ENCODE data around the gene ZNF169. TPM values are rescaled to one million over a fixed set of nuclear protein-coding genes. Genes with fewer than 3 reads are reported as not detected.
"Not testable (repeated sequence)": the region's sequence is repeated elsewhere in the genome, so short reads cannot be mapped to it uniquely, and the experiment has no call there.

ZNF169 gene
- total RNA-seq, 1 donor from 2014 or later: 10.0 TPM

DNA sequence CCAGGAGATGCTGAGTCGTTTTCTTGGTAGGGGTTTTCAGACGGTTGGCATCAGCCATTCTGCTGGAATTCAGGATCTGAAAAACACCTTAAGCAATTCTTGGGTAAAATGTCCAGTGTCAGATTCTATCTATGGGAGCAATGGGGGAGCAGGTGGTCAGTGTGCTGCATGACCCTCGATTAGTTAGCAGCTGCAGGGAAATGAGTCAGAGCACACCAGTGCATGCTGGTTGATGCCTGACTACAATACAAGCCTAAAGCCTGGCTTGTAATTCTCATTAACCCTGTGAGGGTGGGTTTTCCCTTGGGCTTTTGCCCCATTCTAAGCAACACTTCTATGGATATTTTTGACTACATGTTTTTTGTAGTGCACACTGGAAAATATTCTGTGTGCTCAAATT lies 89.7 kb downstream of the ZNF169 start:
- DNase-seq: not testable (repeated sequence)

Other genes with a start within 250 kb of the ZNF169 start
- gene PTPDC1, start 174.8 kb upstream of the ZNF169 start, total RNA-seq: 20.0 TPM
- gene NUTM2F, start 69.3 kb downstream of the ZNF169 start, total RNA-seq: not detected

All from occipital lobe (tissue), 2 donors.